H9 (cell line): ENCODE results near the gene GPR176. TPM values are rescaled to one million over a fixed set of nuclear protein-coding genes. Genes with fewer than 3 reads are reported as not detected.

Experiments used
- DNase-seq: peaks from one replicate; pipeline ENCODE4 v3.0.0-alpha.2; 2017
- H2AFZ ChIP-seq: one replicate; pipeline ENCODE4 v1.6.1; 2013; ENCODE audit warnings: mild to moderate bottlenecking, low read length, control low read depth, moderate library complexity
- H2AK5ac ChIP-seq: 2 replicates; pipeline ENCODE4 v1.6.1; 2013; ENCODE audit warnings: low read length, control low read depth, mixed read lengths; ENCODE audit not compliant: insufficient read length
- H2BK120ac ChIP-seq: one replicate; pipeline ENCODE4 v1.6.1; 2013; ENCODE audit warnings: low read depth, mild to moderate bottlenecking, low read length, control low read depth, inconsistent platforms; ENCODE audit not compliant: poor library complexity, severe bottlenecking
- H2BK12ac ChIP-seq: 2 replicates; pipeline ENCODE4 v1.6.1; 2013; ENCODE audit warnings: low read length, control low read depth, mixed read lengths, low read depth; ENCODE audit not compliant: insufficient read length
- H2BK15ac ChIP-seq: 2 replicates; pipeline ENCODE4 v1.6.1; 2013; ENCODE audit warnings: low read depth, low read length, control low read depth
- H2BK20ac ChIP-seq: one replicate; pipeline ENCODE4 v1.6.1; 2013; ENCODE audit warnings: low read depth, mild to moderate bottlenecking, low read length, control low read depth, inconsistent platforms; ENCODE audit not compliant: poor library complexity, severe bottlenecking
- H2BK5ac ChIP-seq: 2 replicates; pipeline ENCODE4 v1.6.1; 2013; ENCODE audit warnings: low read length, control low read depth, mixed read lengths; ENCODE audit not compliant: insufficient read length
- H3K14ac ChIP-seq: 2 replicates; pipeline ENCODE4 v1.6.1; 2013; ENCODE audit warnings: low read length, control low read depth; ENCODE audit not compliant: insufficient read depth
- H3K18ac ChIP-seq: 2 replicates; pipeline ENCODE4 v1.6.1; 2013; ENCODE audit warnings: low read depth, mild to moderate bottlenecking, mixed read lengths, low read length, control low read depth; ENCODE audit not compliant: insufficient read length
- H3K23ac ChIP-seq: 2 replicates; pipeline ENCODE4 v1.6.1; 2013; ENCODE audit warnings: low read length, control low read depth, mixed read lengths, low read depth; ENCODE audit not compliant: insufficient read length
- H3K23me2 ChIP-seq: 2 replicates; pipeline ENCODE4 v1.6.1; 2013; ENCODE audit warnings: low read depth, mild to moderate bottlenecking, mixed read lengths, low read length, control low read depth; ENCODE audit not compliant: insufficient read length, poor library complexity, severe bottlenecking
- H3K27ac ChIP-seq: 2 replicates; pipeline ENCODE4 v1.5.1; 2013; ENCODE audit warnings: low read length, control low read depth, mixed read lengths, low read depth; ENCODE audit not compliant: insufficient read length
- H3K27me3 ChIP-seq: 2 replicates; pipeline ENCODE4 v1.6.1; 2013; ENCODE audit warnings: low read length, control low read depth, inconsistent platforms; ENCODE audit not compliant: insufficient read depth
- H3K4ac ChIP-seq: 2 replicates; pipeline ENCODE4 v1.6.1; 2013; ENCODE audit warnings: low read depth, mild to moderate bottlenecking, control low read depth, inconsistent platforms, low read length, moderate library complexity
- H3K4me1 ChIP-seq: 2 replicates; pipeline ENCODE4 v1.6.1; 2013; ENCODE audit warnings: low read length, control low read depth, inconsistent platforms; ENCODE audit not compliant: insufficient read depth
- H3K4me2 ChIP-seq: 2 replicates; pipeline ENCODE4 v1.6.1; 2013; ENCODE audit warnings: low read length, control low read depth, mixed read lengths; ENCODE audit not compliant: insufficient read length, insufficient read depth
- H3K56ac ChIP-seq: 2 replicates; pipeline ENCODE4 v1.6.1; 2013; ENCODE audit warnings: low read depth, mild to moderate bottlenecking, mixed read lengths, low read length, control low read depth; ENCODE audit not compliant: insufficient read length
- H3K79me1 ChIP-seq: 2 replicates; pipeline ENCODE4 v1.6.1; 2013; ENCODE audit warnings: low read depth, mild to moderate bottlenecking, moderate library complexity, low read length, control low read depth, inconsistent platforms; ENCODE audit not compliant: insufficient read depth, poor library complexity, severe bottlenecking
- H3K79me2 ChIP-seq: 2 replicates; pipeline ENCODE4 v1.6.1; 2013; ENCODE audit warnings: low read length, control low read depth, inconsistent platforms; ENCODE audit not compliant: insufficient read depth
- H3K9ac ChIP-seq: 2 replicates; pipeline ENCODE4 v1.6.1; 2013; ENCODE audit warnings: low read length, control low read depth, mixed read lengths; ENCODE audit not compliant: insufficient read length; ENCODE audit errors: extremely low read depth
- H3K9me3 ChIP-seq: one replicate; pipeline ENCODE4 v1.6.1; 2013; ENCODE audit warnings: low read depth, low read length, inconsistent platforms; ENCODE audit not compliant: control insufficient read depth
- H3T11ph ChIP-seq: one replicate; pipeline ENCODE4 v1.6.1; 2013; ENCODE audit warnings: mild to moderate bottlenecking, low read length, control low read depth, inconsistent platforms
- H4K20me1 ChIP-seq: one replicate; pipeline ENCODE4 v1.6.1; 2013; ENCODE audit not compliant: control insufficient read depth, insufficient read length, insufficient read depth
- H4K5ac ChIP-seq: 2 replicates; pipeline ENCODE4 v1.6.1; 2013; ENCODE audit warnings: low read depth, mild to moderate bottlenecking, mixed read lengths, low read length, control low read depth; ENCODE audit not compliant: insufficient read length
- H4K8ac ChIP-seq: replicated peaks from 2 replicates; pipeline ENCODE4 v1.6.1; 2013; ENCODE audit warnings: low read length, control low read depth, mixed read lengths, low read depth; ENCODE audit not compliant: insufficient read length
- H4K91ac ChIP-seq: 2 replicates; pipeline ENCODE4 v1.6.1; 2013; ENCODE audit warnings: low read depth, mild to moderate bottlenecking, moderate library complexity, mixed read lengths, low read length, control low read depth; ENCODE audit not compliant: insufficient read length
- H3K27ac Mint-ChIP-seq, 3 experiments: 2 replicates in 2 of 3; 3 replicates in 1 of 3; pipeline ENCODE4 v1.8.0; 2020 to 2021; ENCODE audit warnings: mixed read lengths in 3 of 3, mild to moderate bottlenecking in 1 of 3, moderate library complexity in 1 of 3
- H3K27me3 Mint-ChIP-seq: 2 replicates; pipeline ENCODE4 v1.8.0; 2021; ENCODE audit warnings: low read depth, mild to moderate bottlenecking, moderate library complexity, mixed read lengths
- H3K36me3 Mint-ChIP-seq, 3 experiments: 2 replicates in 2 of 3; 3 replicates in 1 of 3; pipeline ENCODE4 v1.8.0; 2020 to 2021; ENCODE audit warnings: low read depth in 3 of 3, mixed read lengths in 3 of 3; ENCODE audit not compliant: insufficient read depth in 1 of 3
- H3K4me1 Mint-ChIP-seq, 2 experiments: 2 replicates each; pipeline ENCODE4 v1.8.0; 2020; ENCODE audit warnings: mixed read lengths in 2 of 2
- H3K4me3 Mint-ChIP-seq, 2 experiments: 2 replicates in 1 of 2; 3 replicates in 1 of 2; pipeline ENCODE4 v1.8.0; 2020 to 2021; ENCODE audit warnings: mild to moderate bottlenecking in 2 of 2, mixed read lengths in 2 of 2, moderate library complexity in 1 of 2
- H3K9me3 Mint-ChIP-seq, 2 experiments: 2 replicates in 1 of 2; 3 replicates in 1 of 2; pipeline ENCODE4 v1.8.0; 2020; ENCODE audit warnings: mild to moderate bottlenecking in 2 of 2, mixed read lengths in 2 of 2, moderate library complexity in 1 of 2
- CTCF ChIP-seq: fragments of 200-600 bp; sonication (generic); conservative IDR thresholded peaks from 3 replicates; pipeline ENCODE4 v1.8.0; 2021; ENCODE audit warnings: antibody characterized with exemption, mild to moderate bottlenecking
- WGBS: extraction: QIAGEN DNeasy Blood & Tissue Kit; methylation state at CpG from one replicate; pipeline ENCODE4 v1.1.7; 2013; ENCODE audit warnings: missing lambda C conversion rate, low lambda C conversion rate, mixed read lengths; ENCODE audit not compliant: insufficient read length; ENCODE audit errors: extremely low coverage; 5-methylcytosine and 5-hydroxymethylcytosine counted together
- total RNA-seq: library from RNA; stranded (reverse); gene quantifications from 2 replicates; pipeline ENCODE4 v1.2.1, GENCODE V29; 2021

The GPR176 gene
- total RNA-seq, 1 experiment from 2014 or later: 132 TPM

GRCh38 chr15:39953521-39953920, 33.5 kb upstream of the GPR176 start:
- H4K91ac ChIP-seq: no peak overlapping the region
- H2BK20ac ChIP-seq: no peak overlapping the region
- Mint-ChIP-seq H3K4me3 (no peak overlapping the region), H3K9me3 (no peaks in the 10 kb centered on the region), H3K27me3 (no peaks in the 10 kb centered on the region), H3K36me3 (peaks cover 38 to 84% (median 69%) of the 10 kb centered on the region in 3 experiments; a peak in 6 of 7 replicates), H3K27ac (peak overlapping the region in 2 of 3 experiments; percentile 0 to 55; a peak in 2 of 7 replicates), H3K4me1 (peaks cover 10 to 12% of the 10 kb centered on the region in 2 experiments)
- H2AK5ac ChIP-seq: no peak overlapping the region
- no peak overlapping the region for H3K14ac ChIP-seq
- no peaks in the 10 kb centered on the region for H3K79me1 ChIP-seq
- H3K4ac ChIP-seq: no peak overlapping the region
- no peak overlapping the region for H2BK12ac ChIP-seq
- no peak overlapping the region for H4K5ac ChIP-seq
- H2BK120ac ChIP-seq: no peak overlapping the region
- no peak overlapping the region for H3K23ac ChIP-seq
- H2AFZ ChIP-seq: no peak overlapping the region
- H2BK5ac ChIP-seq: no peak overlapping the region
- H4K8ac ChIP-seq: no peak overlapping the region
- TF ChIP-seq CTCF: no peak
- H2BK15ac ChIP-seq: no peak overlapping the region
- DNase-seq: no peak
- H3K27me3 ChIP-seq: no peaks in the 10 kb centered on the region
- H3K4me1 ChIP-seq: 0 out of 2 replicates have a peak, but pooled peaks cover 2% of the 10 kb centered on the region
- no peak overlapping the region for H3K56ac ChIP-seq
- H3K18ac ChIP-seq: no peak overlapping the region
- no peaks in the 10 kb centered on the region; the same call in 1 of the 2 replicates for H3K79me2 ChIP-seq
- no peaks in the 10 kb centered on the region for H3K23me2 ChIP-seq
- no peaks in the 10 kb centered on the region for H4K20me1 ChIP-seq
- H3K27ac ChIP-seq: no peak overlapping the region
- no peaks in the 10 kb centered on the region for H3K9me3 ChIP-seq
- no CpG with 5 or more reads among the region's 4 CpGs for WGBS
- no peak overlapping the region for H3K4me2 ChIP-seq
- H3K9ac ChIP-seq: no peak overlapping the region
- H3T11ph ChIP-seq: no peak overlapping the region
